Activated naive CD8-positive, alpha-beta T cell treated with anti-CD3 and anti-CD28 coated beads, Interleukin-2, amount 50 U/mL, for 24 hours (primary cell): ENCODE results near the gene SRRM2.

Experiments used
- ATAC-seq: fragments of 150-1000 bp; cut with Tn5 transposase; one replicate; pipeline ENCODE4 v1.10.0; 2021
- DNase-seq: peaks from one replicate; pipeline ENCODE4 v3.0.0; 2021
- H3K27ac Mint-ChIP-seq: one replicate; pipeline ENCODE4 v1.8.0; 2021; ENCODE audit warnings: mild to moderate bottlenecking, mixed read lengths
- H3K27me3 Mint-ChIP-seq: one replicate; pipeline ENCODE4 v1.8.0; 2021; ENCODE audit warnings: mixed read lengths
- H3K36me3 Mint-ChIP-seq: one replicate; pipeline ENCODE4 v1.8.0; 2021; ENCODE audit warnings: low read depth, mixed read lengths
- H3K4me1 Mint-ChIP-seq: one replicate; pipeline ENCODE4 v1.8.0; 2021; ENCODE audit warnings: mixed read lengths
- H3K4me3 Mint-ChIP-seq: one replicate; pipeline ENCODE4 v1.8.0; 2021; ENCODE audit warnings: mild to moderate bottlenecking, moderate library complexity, mixed read lengths
- H3K9me3 Mint-ChIP-seq: one replicate; pipeline ENCODE4 v1.8.0; 2021; ENCODE audit warnings: mixed read lengths

SRRM2 gene

DNA sequence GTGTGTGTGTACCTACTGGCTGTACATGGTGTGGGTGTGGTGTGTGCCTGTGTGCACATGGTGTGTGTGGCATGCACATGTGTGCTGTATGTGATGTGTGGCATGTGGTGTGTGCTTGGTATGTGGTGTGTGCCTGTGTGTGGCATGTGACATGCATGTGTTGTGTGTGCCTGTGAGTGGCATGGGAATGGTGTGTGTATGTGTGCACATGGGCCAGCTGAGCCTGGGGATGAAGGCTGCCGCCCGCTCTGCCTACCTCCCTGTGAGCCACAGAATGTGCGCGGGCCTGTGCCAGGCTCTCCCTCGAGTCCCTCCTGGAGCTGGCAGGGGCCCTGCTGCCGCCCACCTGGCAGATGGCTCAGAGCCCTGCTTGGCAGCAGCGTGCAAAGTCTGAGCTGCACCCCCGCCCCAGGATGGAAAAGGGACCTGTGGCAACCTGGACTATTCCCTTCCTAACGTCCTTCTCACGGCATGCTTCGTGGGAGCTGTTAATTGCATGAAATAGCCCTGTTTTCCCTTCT is 41.7 kb upstream of the SRRM2 start:
- Mint-ChIP-seq H3K4me3 (no peak overlapping the region), H3K27me3 (peaks cover 6% of the 10 kb centered on the region), H3K4me1 (peaks cover 4% of the 10 kb centered on the region), H3K9me3 (no peaks in the 10 kb centered on the region), H3K36me3 (peaks cover 8% of the 10 kb centered on the region), H3K27ac (no peak overlapping the region)
- no peak for DNase-seq
- no peak for ATAC-seq

DNA sequence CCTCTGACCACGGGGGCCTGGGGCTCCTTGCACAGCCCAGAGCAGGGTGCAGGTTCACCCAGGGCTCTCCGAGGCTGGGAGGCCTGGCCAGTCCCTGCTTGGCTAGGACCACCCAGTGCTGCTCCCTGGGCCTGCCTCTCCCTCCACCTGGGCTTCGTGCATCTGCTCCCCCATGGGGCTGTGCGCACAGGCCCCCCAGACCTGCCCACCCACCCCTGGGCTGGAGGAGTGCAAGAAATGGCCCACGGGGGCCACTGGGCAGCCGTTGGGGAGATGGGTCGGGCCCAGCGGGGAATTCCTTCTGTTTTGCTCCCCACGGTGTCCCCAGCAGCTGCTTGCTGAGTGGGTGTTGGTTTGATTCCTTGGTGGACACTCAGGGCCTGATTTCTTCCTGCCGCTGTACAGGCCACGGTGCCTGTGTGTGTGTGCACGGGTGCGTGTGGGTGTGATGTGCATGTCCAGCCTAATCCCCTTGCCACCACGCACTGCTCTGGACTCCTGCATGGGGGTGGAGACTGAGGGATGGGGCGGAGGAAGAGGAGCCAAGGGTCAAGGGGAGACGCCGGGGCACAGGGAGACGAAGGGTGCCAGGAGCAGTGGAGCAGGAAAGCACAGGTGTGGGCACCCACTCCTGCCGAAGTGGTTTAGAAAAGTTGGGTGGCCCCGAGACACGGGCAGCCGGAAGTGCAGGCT is 40.9 kb upstream of the SRRM2 start:
- ATAC-seq (no peak), DNase-seq (no peak)
- Mint-ChIP-seq H3K27me3 (peaks cover 6% of the 10 kb centered on the region), H3K4me1 (peaks cover 4% of the 10 kb centered on the region), H3K36me3 (peaks cover 8% of the 10 kb centered on the region), H3K9me3 (no peaks in the 10 kb centered on the region), H3K4me3 (no peak overlapping the region), H3K27ac (no peak overlapping the region)

DNA sequence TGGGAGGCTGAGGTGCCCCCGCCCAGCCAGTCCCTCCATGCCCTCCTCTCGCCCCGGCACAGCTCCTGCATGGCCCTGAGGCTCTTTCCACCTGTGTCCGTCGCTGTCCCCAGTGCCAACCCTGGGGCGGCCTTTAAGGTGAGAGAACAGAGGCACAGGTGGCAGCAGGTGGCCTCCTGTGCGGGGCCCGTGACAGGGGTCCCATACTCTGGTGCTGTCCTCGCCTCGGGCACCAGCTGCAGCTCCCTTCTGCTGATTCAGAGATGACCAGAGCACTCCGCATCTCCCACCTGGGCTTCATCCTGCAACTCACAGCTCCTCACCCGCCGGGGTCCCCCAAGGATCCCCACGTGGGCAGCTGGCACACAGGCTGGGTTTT is 40.4 kb upstream of the SRRM2 start:
- H3K27ac Mint-ChIP-seq: no peak overlapping the region
- H3K36me3 Mint-ChIP-seq: peaks cover 8% of the 10 kb centered on the region
- peaks cover 6% of the 10 kb centered on the region for H3K27me3 Mint-ChIP-seq
- DNase-seq (no peak), ATAC-seq (no peak)
- H3K4me3 Mint-ChIP-seq: no peak overlapping the region
- H3K9me3 Mint-ChIP-seq: no peaks in the 10 kb centered on the region
- peaks cover 4% of the 10 kb centered on the region for H3K4me1 Mint-ChIP-seq

DNA sequence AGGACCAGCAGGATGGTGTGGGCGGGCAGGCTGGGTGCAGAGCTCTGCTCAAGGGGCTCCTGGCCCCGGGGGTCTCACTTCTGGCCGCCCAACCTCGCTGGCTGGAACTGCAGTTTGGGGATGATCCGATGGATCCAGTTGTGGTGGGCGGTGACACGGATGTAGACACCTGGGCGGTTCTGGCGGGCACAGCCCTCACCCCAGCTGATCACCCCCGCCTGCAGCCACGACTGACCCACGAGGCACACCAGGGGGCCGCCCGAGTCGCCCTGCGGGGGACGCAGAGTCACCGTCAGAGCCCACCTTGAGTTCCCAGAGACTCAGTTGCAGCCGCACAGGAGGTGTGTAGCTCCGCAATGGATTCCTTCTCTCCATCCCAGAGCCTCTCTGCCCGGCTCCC is 39.9 kb upstream of the SRRM2 start:
- no peak for DNase-seq
- H3K4me3 Mint-ChIP-seq: no peak overlapping the region
- no peaks in the 10 kb centered on the region for H3K9me3 Mint-ChIP-seq
- ATAC-seq: no peak
- peaks cover 6% of the 10 kb centered on the region for H3K27me3 Mint-ChIP-seq
- no peak overlapping the region for H3K27ac Mint-ChIP-seq
- H3K4me1 Mint-ChIP-seq: peaks cover 4% of the 10 kb centered on the region
- peaks cover 6% of the 10 kb centered on the region for H3K36me3 Mint-ChIP-seq

DNA sequence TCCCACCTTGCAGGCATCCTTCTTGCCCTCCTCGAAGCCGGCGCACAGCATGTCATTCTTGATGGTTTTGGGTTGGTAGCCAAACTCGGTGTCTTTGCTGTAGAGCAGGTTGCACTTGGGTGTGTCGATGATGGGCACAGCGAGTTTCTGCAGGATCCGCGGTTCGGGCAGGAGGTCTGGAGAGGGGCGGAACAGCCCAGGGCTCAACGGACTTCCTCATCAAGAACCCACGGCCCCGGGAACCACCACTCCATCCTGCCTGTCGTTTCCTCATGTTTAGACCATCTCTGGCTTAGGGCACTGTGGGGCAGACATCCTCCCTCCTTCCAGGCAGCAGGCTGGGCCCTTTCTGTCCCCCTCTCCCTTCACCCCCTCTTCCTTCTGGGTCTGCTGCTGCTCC is 38.9 kb upstream of the SRRM2 start:
- peaks cover 6% of the 10 kb centered on the region for H3K27me3 Mint-ChIP-seq
- no peaks in the 10 kb centered on the region for H3K9me3 Mint-ChIP-seq
- peaks cover under 1% of the 10 kb centered on the region for H3K36me3 Mint-ChIP-seq
- no peak overlapping the region for H3K27ac Mint-ChIP-seq
- peaks cover 4% of the 10 kb centered on the region for H3K4me1 Mint-ChIP-seq
- ATAC-seq: no peak
- H3K4me3 Mint-ChIP-seq: no peak overlapping the region
- no peak for DNase-seq

DNA sequence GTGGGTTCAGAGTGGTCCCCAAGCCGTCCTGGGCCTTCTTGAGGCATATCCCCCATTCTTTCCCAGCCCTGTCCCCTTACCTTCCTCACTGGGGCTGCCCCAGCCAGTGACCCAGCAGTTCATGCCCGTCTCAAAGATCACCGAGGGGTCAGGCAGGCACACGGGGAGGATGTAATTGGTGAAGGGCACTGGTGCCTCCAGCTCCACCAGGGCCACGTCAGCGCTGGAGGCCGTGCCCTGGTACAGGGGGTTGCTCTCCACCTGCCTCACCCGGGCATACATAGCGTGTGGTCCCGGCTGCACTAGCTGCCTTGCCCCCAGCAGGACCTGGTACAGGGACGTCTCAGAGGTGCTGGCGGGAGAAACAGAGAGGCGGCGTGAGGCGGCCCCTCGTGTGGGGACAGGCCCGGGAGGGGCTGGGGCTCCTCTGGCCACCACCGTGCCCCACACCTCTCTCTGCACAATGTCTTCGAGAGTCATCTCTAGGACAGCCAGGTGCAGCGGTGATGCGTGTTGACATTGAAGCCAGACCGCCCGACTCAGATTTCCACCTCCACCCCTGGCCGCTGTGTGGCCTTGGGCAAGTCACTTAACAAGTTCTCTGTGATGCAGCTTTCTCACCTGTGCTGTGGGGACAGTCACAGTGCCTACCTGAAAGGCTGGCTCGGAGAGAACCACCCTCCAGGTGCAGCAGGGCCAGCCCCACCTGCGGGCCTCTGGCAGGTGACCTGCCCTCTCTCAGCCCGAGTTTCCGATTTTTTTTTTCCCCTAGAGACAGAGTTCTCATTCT is 38.3 kb upstream of the SRRM2 start:
- no peak overlapping the region for H3K27ac Mint-ChIP-seq
- ATAC-seq (no peak), DNase-seq (no peak)
- peaks cover 6% of the 10 kb centered on the region for H3K27me3 Mint-ChIP-seq
- no peak overlapping the region for H3K4me3 Mint-ChIP-seq
- H3K4me1 Mint-ChIP-seq: peaks cover 4% of the 10 kb centered on the region
- H3K36me3 Mint-ChIP-seq: no peaks in the 10 kb centered on the region
- no peaks in the 10 kb centered on the region for H3K9me3 Mint-ChIP-seq

DNA sequence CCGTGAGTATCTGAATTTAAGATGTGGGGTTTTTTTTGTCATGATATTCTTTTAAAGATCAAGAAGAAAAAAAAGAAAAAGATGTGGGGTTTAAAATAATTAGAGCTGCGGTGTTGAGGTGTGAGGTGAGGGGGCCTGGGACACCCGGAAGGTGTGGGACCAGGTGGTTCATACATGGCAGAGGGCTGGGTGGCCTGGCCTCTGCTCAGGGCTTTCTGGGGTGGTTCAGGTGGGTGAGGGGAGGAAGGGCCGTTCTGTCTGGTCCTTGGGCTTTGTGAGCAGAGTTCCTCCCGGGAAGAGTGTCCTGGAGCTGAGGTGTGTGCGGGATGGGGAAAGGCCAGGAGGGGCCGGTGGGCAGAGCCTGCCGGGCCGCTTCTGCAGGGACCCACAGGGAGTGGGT is 37.4 kb upstream of the SRRM2 start:
- H3K4me1 Mint-ChIP-seq: peaks cover 4% of the 10 kb centered on the region
- no peak overlapping the region for H3K27ac Mint-ChIP-seq
- H3K27me3 Mint-ChIP-seq: peaks cover 6% of the 10 kb centered on the region
- H3K36me3 Mint-ChIP-seq: no peaks in the 10 kb centered on the region
- DNase-seq: no peak
- H3K9me3 Mint-ChIP-seq: no peaks in the 10 kb centered on the region
- no peak for ATAC-seq
- no peak overlapping the region for H3K4me3 Mint-ChIP-seq

DNA sequence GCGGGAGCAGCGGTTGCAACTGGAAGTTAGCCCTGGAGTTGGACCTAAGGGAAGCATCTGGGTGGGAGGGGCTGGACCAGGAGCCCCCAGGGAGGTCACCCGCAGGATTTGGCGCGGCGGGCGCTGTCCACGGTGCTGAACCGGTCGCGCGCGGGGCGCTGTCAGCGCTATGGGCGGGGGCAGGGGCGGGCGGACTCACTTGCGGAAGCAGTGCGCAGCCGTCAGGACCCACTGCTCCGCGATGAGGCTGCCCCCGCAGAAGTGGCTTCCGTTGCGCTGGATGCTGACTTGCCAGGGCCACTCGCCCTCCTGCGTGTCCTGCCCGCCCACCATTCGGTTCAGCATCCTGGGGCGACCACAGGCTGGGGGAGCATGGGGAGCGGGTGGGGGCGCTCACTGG is 36.9 kb upstream of the SRRM2 start:
- Mint-ChIP-seq H3K9me3 (no peaks in the 10 kb centered on the region), H3K36me3 (no peaks in the 10 kb centered on the region), H3K4me1 (peaks cover 4% of the 10 kb centered on the region), H3K27ac (no peak overlapping the region), H3K27me3 (peaks cover 6% of the 10 kb centered on the region), H3K4me3 (no peak overlapping the region)
- peak; percentile 82 for DNase-seq
- ATAC-seq: peak; percentile 67

DNA sequence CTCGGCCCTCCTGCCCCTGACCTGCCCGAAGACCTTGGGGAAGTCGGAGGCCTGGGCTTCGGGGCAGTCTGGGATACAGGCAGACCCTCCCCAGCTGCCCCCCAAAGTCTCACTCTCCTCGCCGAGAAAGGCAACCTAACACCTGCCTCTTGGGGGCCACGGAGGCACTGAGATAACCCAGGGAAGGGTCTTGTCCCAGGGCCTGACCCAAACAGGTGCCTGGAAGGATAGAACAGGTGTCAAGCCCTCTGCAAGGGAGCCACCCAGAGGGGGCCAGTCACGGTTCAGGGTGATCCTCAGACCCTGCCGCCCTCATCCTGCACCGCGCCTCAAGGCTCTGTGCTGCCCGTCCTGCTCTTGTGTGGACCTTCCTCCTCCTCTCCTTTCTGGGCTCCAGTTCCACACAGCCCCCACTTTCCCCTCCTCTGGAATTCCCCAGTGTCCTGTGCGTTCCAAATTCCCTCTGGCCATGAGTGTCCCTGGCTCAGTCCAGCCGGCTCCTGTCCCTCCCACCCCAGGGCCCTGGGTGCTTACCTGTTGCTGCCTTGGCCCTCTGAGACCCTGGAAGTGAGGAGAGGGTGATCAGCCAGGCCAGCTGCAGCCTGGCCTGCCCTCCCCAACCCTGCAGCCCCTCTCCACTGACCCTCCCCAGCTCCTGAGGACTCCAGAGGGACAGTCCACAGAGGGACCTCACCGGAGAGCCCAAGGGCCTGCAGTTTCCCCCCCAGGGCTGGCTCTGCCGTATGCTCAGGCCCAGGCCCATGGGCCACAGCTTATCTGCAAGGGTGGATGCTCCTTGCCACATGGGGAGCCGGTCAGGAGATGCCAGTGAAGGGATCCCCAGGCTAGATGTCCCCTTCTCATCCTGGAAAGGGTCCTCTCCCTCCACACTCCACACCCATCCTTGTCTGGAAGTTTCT is 36.2 kb upstream of the SRRM2 start:
- no peaks in the 10 kb centered on the region for H3K9me3 Mint-ChIP-seq

DNA sequence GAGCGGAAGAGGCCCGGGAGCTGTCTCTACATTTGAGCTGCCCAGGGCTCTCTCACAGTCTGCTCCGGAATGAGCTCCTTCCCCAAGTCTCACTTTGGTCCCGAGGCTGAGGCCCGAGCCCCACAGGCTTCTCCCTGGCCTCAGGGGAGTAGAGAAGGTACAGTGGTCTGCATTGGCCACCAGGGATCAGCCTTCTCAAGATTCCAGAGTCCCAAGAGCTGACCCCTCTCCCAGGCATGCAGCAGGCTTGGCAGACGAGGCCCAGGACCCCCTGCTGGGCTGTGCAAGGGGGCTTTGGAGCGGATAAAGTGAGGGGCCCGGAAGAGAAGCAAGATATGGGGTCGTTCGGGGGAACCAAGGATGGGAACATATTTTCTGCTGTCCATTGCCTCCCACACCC is 35.5 kb upstream of the SRRM2 start:
- peaks cover 6% of the 10 kb centered on the region for H3K27me3 Mint-ChIP-seq
- no peak for DNase-seq

More for the DNA sequence above, 36.2 kb upstream of the SRRM2 start:
- H3K4me1 Mint-ChIP-seq: peaks cover 4% of the 10 kb centered on the region
- no peak overlapping the region for H3K4me3 Mint-ChIP-seq
- ATAC-seq (no peak), DNase-seq (no peak)
- peaks cover 6% of the 10 kb centered on the region for H3K27me3 Mint-ChIP-seq
- no peak overlapping the region for H3K27ac Mint-ChIP-seq
- no peaks in the 10 kb centered on the region for H3K36me3 Mint-ChIP-seq

DNA sequence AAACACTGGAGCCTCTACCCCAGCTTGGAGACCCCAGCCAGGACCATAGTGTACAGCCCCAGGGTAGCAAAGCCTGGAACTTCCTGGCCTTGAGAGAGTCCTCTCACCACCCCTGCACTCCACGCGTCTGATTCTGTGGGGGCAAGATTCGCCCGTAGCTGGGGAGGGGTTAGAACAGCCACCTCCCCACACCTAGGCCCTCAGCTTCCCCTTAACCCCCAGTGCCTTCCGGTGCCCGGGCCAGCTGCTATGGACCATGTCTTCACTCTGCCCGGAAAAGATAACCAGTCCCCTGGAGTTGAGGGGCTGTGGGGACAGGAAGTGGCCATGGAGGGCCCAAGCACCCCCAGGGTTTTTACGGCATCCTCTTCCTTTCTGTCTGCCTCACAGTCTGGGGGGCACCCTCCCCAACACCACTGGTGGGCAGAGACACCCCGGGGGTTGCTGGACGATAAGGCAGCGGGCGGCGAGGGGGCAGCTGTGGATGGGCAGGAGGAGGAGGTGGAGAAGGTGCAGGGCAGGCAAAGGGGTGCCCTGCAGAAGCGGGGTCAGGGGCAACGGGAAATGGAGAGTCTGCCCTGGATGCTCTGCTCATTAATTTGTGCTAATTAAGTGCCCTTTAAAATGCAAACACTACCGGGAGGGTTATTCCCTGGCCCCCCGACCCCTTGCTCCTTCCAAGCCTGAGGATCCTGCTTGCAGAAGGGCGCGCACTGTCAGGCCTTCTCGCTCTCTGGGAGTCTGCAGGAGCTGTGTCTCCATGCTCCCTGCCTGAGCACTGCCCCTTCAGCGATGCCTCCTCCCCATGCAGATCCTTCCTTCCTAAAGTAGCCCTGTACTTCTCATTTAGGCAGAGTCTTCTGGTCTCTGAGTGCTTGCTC is 34.8 kb upstream of the SRRM2 start:
- Mint-ChIP-seq H3K27ac (no peak overlapping the region), H3K27me3 (peaks cover 6% of the 10 kb centered on the region), H3K4me3 (no peak overlapping the region), H3K9me3 (no peaks in the 10 kb centered on the region), H3K4me1 (peaks cover 7% of the 10 kb centered on the region), H3K36me3 (no peaks in the 10 kb centered on the region)
- ATAC-seq: no peak
- DNase-seq: no peak

More for the DNA sequence above, 35.5 kb upstream of the SRRM2 start:
- no peaks in the 10 kb centered on the region for H3K36me3 Mint-ChIP-seq
- peaks cover 7% of the 10 kb centered on the region for H3K4me1 Mint-ChIP-seq
- ATAC-seq: no peak
- no peaks in the 10 kb centered on the region for H3K9me3 Mint-ChIP-seq
- no peak overlapping the region for H3K27ac Mint-ChIP-seq
- no peak overlapping the region for H3K4me3 Mint-ChIP-seq

DNA sequence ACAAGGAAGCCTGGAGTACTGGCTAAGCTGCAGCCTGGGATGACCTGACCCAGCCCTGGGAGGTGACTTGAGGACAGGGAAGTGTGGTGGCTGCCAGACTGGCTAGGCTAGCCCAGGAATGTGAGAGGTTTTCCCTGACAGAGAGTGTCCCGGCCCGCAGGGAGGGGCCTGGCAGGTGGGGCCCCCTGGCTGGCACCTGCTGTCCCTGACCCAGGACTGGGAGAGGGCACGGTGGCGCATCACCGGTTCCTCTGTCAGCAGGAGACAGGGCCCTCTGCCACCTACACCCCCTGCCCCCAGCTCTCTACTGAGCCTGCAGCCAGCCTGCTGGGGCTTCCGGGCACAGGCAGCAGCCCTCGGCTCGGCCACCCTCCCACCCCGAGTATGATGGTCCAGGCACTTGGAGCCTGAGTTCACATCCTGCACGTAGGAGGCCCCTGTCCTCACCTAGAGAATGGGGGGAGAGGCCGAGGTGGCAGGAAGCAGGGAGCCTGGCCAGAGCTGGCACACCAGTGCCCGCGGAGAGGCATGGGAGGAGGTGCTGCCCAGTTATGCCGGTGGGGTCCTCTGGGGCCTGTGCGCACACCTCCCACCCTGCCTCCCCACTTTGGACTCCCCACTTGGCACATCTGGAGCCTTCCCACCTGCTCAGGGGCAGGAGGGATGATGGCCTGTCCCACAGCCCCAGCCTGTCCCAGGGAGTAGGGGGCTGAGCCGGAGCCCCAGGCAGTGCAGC is 32.9 kb upstream of the SRRM2 start:
- Mint-ChIP-seq H3K4me3 (no peak overlapping the region), H3K4me1 (peaks cover 7% of the 10 kb centered on the region), H3K27ac (no peak overlapping the region), H3K9me3 (no peaks in the 10 kb centered on the region), H3K36me3 (no peaks in the 10 kb centered on the region), H3K27me3 (peaks cover 8% of the 10 kb centered on the region)
- ATAC-seq: no peak
- no peak for DNase-seq

DNA sequence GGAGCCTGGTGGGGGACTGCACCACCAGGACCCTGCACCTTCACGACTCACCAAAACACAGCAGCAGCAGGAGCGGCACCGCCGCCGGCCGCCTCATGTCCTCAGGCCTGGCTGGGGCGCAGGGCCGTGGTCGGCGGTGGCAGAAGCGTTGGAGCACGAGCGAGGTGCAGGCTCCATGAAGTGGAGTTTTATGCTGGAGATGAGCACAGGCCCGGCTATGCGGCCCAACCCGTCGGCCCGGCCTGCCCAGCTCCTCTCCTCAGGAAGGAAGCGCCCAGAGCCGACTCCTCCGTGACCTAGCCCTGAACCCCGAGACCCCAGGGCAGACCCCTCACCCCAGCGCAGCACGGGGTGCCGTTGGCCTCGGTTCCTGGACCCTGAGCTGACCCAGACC is 32.4 kb upstream of the SRRM2 start, which contains the start of gene PRSS27:
Gene PRSS27 (minus strand): TSS at position 161 of the 394 bp plus-strand sequence. CDS start 64 bp downstream, at position 97.
- H3K4me3 Mint-ChIP-seq: peak within 1 kb of the TSS; percentile 80
- DNase-seq (no peak), ATAC-seq (no peak)
- H3K27me3 Mint-ChIP-seq: peaks cover 6% of the 10 kb centered on the region
- peaks cover 4% of the 10 kb centered on the region for H3K4me1 Mint-ChIP-seq
- H3K36me3 Mint-ChIP-seq: no peaks in the 10 kb centered on the region
- no peaks in the 10 kb centered on the region for H3K9me3 Mint-ChIP-seq
- H3K27ac Mint-ChIP-seq: peak within 1 kb of the TSS; percentile 73
